ENCODE results near the gene NME7.
"Not testable (repeated sequence)": the region's sequence is repeated elsewhere in the genome, so short reads cannot be mapped to it uniquely, and the experiment has no call there.

NME7 gene

DNA sequence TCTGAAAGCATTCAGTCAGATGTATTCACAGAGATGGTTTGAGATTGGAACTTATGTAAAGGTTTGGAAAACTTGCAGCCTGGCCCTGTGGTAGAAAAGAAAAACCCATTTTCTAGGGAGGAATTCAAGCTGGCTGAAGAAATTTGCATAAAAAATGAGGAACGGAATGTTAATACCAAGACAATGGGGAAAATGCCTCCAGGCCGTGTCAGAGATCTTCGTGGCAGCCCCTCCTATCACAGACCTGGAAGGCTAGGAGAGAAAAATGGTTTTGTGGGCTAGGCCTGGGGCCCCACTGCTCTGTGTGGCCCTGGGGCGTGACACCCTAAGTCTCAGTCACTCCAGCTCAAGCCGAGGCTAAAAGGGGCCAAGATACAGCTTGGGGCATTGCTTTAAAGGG, 26.7 kb downstream of the NME7 start:
- DNase-seq (ENCODE audit: low read depth) = no peak
- TF ChIP-seq, protein P1, sequence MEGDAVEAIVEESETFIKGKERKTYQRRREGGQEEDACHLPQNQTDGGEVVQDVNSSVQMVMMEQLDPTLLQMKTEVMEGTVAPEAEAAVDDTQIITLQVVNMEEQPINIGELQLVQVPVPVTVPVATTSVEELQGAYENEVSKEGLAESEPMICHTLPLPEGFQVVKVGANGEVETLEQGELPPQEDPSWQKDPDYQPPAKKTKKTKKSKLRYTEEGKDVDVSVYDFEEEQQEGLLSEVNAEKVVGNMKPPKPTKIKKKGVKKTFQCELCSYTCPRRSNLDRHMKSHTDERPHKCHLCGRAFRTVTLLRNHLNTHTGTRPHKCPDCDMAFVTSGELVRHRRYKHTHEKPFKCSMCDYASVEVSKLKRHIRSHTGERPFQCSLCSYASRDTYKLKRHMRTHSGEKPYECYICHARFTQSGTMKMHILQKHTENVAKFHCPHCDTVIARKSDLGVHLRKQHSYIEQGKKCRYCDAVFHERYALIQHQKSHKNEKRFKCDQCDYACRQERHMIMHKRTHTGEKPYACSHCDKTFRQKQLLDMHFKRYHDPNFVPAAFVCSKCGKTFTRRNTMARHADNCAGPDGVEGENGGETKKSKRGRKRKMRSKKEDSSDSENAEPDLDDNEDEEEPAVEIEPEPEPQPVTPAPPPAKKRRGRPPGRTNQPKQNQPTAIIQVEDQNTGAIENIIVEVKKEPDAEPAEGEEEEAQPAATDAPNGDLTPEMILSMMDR (IDR thresholded peaks at IDR 0.05; ENCODE audit: low read depth, low read length, missing control alignments) = no peak
- no peak overlapping the region for H3K4me3 ChIP-seq (ENCODE audit: low read depth, low read length)

DNA sequence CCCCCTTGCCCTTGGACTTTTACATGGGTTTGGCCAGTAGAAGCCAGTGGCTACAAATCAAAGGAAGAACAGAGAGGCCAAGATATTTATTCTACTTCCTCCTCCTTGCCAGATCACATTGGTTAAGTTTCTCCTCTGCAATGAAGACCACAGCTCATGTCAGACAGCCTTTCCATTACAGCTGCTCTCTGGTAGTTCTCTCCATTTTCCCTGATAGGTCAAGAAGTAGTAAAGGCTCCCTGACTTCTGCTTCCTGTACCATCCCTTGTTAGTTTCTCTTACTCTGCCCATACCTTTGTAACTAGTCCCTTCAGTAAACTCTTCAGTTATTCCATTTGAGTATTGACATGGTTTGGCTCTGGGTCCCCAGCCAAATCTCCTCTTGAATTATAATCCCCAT, 27.8 kb downstream of the NME7 start:
- no peak overlapping the region for H3K4me3 ChIP-seq (ENCODE audit: low read depth, low read length)
- no peak for DNase-seq (ENCODE audit: low read depth)
- TF ChIP-seq, protein P1 (IDR thresholded peaks at IDR 0.05; ENCODE audit: low read depth, low read length, missing control alignments) = no peak

DNA sequence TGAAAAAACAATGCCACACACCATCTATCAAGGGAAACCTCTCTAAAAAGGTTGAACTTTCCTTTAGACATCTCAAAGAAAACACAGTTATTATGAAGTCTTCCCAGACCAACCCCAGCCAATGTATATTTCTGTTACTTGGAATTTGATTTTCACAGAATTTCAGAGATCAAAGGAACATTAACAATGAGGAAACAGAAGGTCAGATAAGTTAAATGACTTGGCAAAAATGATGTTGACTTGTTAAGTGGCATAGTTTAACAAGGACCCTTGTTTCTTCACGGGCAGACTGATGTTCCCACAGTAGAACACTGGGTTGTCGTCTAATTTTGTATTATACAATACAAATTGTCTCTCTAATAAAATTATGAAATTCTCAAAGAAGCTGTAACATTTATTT, 29.0 kb downstream of the NME7 start:
- no peak for DNase-seq (ENCODE audit: low read depth)
- TF ChIP-seq, protein P1 (IDR thresholded peaks at IDR 0.05; ENCODE audit: low read depth, low read length, missing control alignments) = no peak
- H3K4me3 ChIP-seq (ENCODE audit: low read depth, low read length) = no peak overlapping the region

DNA sequence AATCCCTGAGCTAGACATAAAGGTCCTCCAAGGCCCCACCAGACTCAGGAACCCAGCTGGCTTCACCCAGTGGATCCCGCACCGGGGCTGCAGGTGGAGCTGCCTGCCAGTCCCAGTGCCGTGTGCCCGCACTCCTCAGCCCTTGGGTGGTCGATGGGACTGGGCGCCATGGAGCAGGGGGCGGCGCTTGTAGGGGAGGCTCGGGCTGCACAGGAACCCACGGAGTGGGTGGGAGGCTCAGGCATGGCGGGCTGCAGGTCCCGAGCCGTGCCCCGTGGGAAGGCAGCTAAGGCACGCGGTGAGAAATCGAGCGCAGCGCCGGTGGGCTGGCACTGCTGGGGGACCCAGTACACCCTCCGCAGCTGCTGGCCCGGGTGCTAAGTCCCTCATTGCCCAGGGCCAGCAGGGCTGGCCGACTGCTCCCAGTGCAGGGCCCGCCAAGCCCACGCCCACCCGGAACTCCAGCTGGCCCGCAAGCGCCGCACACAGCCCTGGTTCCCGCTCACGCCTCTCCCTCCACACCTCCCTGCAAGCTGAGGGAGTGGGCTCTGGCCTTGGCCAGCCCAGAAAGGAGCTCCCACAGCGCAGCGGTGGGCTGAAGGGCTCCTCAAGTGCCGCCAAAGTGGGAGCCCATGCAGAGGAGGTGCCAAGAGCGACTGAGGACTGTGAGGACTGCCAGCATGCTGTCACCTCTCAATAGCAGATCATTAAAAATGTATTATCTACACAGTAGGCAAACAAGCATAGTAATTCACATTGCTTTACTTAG, 30.5 kb downstream of the NME7 start:
- H3K4me3 ChIP-seq (ENCODE audit: low read depth, low read length); DNase-seq (ENCODE audit: low read depth): not testable (repeated sequence)

DNA sequence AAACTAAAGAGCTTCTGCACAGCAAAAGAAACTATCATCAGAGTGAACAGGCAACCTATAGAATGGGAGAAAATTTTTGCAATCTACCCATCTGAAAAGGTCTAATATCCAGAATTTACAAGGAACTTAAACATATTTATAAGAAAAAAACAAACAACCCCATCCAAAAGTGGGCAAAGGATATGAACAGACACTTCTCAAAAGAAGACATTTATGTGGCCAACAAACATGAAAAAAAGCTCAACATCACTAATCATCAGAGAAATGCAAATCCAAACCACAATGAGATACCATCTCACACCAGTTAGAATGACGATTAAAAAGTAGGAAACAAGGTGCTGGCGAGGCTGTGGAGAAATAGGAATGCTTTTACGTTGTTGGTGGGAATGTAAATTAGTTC, 32.9 kb downstream of the NME7 start:
- not testable (repeated sequence) for H3K4me3 ChIP-seq (ENCODE audit: low read depth, low read length); DNase-seq (ENCODE audit: low read depth)

DNA sequence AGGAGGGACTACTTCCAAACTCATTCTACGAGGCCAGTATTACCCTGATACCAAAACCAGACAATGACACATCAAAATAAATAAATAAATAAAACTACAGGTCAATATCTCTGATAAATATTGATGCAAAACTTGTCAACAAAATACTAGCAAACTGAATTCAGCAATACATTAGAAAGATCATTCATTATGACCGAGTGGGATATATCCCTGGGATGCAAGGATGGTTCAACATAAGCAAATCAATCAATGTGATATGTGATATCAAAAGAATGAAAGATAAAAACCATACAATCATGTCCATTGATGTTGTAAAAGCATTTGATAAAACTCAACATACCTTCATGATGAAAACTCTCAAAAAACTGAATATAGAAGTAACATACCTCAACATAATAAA, 36.7 kb downstream of the NME7 start:
- no peak for DNase-seq (ENCODE audit: low read depth)
- no peak overlapping the region for H3K4me3 ChIP-seq (ENCODE audit: low read depth, low read length)
- TF ChIP-seq, protein P1 (IDR thresholded peaks at IDR 0.05; ENCODE audit: low read depth, low read length, missing control alignments) = no peak

DNA sequence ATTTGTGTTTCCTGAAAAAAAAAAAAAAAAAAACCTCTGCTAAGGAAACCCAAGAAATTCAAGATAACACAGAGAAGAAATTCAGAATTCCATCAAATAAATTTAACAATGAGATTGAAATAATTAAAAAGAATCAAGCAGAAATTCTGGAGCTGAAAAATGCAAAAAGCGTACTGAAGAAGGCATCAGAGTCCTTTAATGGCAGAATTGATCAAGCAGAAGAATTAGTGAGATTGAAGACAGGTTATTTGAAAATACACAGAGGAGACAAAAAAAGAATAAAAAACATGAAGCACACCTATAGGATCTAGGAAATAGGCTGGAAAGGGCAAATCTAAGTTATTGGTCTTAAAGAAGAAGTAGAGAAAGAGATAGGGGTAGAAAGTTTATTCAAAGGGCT, 38.2 kb downstream of the NME7 start:
- H3K4me3 ChIP-seq (ENCODE audit: low read depth, low read length) = no peak overlapping the region
- TF ChIP-seq, protein P1 (IDR thresholded peaks at IDR 0.05; ENCODE audit: low read depth, low read length, missing control alignments) = no peak
- no peak for DNase-seq (ENCODE audit: low read depth)

DNA sequence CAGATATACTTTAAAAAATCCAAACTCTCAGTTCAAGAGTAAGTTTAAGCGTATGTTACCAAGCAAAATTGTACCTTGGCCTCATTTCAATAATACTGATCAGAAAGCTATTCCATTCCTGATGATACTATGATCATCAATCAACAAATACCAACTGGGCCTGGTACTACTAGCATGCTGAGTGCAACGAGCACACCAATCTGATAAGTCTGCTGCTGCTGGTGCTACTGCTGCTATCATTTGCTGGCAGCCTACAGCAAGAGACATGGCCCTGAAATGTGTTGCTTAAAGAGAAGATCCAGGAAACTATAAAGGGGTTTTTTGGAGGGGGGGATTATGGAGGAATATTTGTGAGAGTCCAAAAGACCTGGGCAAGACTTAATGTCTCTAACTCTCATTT, 39.7 kb downstream of the NME7 start:
- TF ChIP-seq, protein P1 (IDR thresholded peaks at IDR 0.05; ENCODE audit: low read depth, low read length, missing control alignments) = no peak
- no peak for DNase-seq (ENCODE audit: low read depth)
- H3K4me3 ChIP-seq (ENCODE audit: low read depth, low read length) = no peak overlapping the region
